ENCODE data around the gene CACNA2D2. TPM values are rescaled to one million over a fixed set of nuclear protein-coding genes. Genes with fewer than 3 reads are reported as not detected.

CACNA2D2 gene
- total RNA-seq, 1 donor from 2014 or later, result 1.0 TPM

DNA sequence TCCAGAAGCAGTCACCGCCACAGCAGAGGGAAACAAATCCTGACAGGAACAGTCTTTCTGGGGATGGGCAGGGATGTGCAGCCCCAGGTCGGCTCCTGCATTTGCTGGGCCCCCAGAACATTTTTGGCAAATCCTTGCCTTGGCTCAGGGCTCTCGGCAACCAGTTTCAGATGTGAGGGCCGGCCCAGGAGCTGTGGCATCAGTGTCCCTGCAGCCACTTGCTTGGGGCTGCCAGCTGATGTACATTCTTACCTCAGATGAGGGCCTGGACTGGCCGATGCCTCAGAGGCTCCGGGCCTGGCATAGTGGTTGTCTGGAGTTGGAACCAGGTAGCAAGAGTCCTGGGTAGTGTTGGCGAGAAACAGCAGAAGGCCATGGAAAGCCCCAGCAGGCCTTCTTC is 148.6 kb downstream of the CACNA2D2 start:
- peaks cover 44 to 51% (median 47%) of the 10 kb centered on the region in 3 donors for H3K36me3 ChIP-seq (ENCODE audit: control insufficient read depth in 3 of 3, insufficient read depth in 3 of 3, low read length in 3 of 3)
- no peak overlapping the region for H3K4me3 ChIP-seq (ENCODE audit: low read length in 3 of 3)
- no peaks in the 10 kb centered on the region for H3K27me3 ChIP-seq (ENCODE audit: control insufficient read depth in 3 of 3, insufficient read depth in 3 of 3, low read length in 3 of 3)
- peaks cover 62 to 78% (median 65%) of the 10 kb centered on the region in 3 donors for H3K4me1 ChIP-seq (ENCODE audit: control insufficient read depth in 3 of 3, insufficient read depth in 3 of 3, low read length in 3 of 3)
- H3K9ac ChIP-seq (ENCODE audit: low read depth in 1 of 3, low read length in 3 of 3), result peak overlapping the region in 1 of 3 donors; percentile 99
- no peaks in the 10 kb centered on the region for H3K9me3 ChIP-seq (ENCODE audit: control insufficient read depth in 3 of 3, low read length in 3 of 3)
- H3K27ac ChIP-seq (ENCODE audit: low read depth, low read length), result no peak overlapping the region

- H3K4me3 ChIP-seq (ENCODE audit: low read length in 3 of 3), result no peak overlapping the region
- no peaks in the 10 kb centered on the region for H3K9me3 ChIP-seq (ENCODE audit: control insufficient read depth in 3 of 3, low read length in 3 of 3)
- H3K36me3 ChIP-seq (ENCODE audit: control insufficient read depth in 3 of 3, insufficient read depth in 3 of 3, low read length in 3 of 3), result peaks cover 46 to 52% (median 48%) of the 10 kb centered on the region in 3 donors
- no peak overlapping the region for H3K27ac ChIP-seq (ENCODE audit: low read depth, low read length)
- H3K9ac ChIP-seq (ENCODE audit: low read depth in 1 of 3, low read length in 3 of 3), result no peak overlapping the region
- peaks cover 65 to 79% (median 68%) of the 10 kb centered on the region in 3 donors for H3K4me1 ChIP-seq (ENCODE audit: control insufficient read depth in 3 of 3, insufficient read depth in 3 of 3, low read length in 3 of 3)
- H3K27me3 ChIP-seq (ENCODE audit: control insufficient read depth in 3 of 3, insufficient read depth in 3 of 3, low read length in 3 of 3), result no peaks in the 10 kb centered on the region
Measured at GRCh38 chr3:50354186-50354764, 149.2 kb downstream of the CACNA2D2 start.

- Histone ChIP-seq H3K4me1 (ENCODE audit: control insufficient read depth in 3 of 3, insufficient read depth in 3 of 3, low read length in 3 of 3) (peaks cover 66 to 81% (median 67%) of the 10 kb centered on the region in 3 donors), H3K9me3 (ENCODE audit: control insufficient read depth in 3 of 3, low read length in 3 of 3) (no peaks in the 10 kb centered on the region), H3K27me3 (ENCODE audit: control insufficient read depth in 3 of 3, insufficient read depth in 3 of 3, low read length in 3 of 3) (no peaks in the 10 kb centered on the region), H3K27ac (ENCODE audit: low read depth, low read length) (no peak overlapping the region), H3K9ac (ENCODE audit: low read depth in 1 of 3, low read length in 3 of 3) (peak overlapping the region in 1 of 3 donors; percentile 60), H3K4me3 (ENCODE audit: low read length in 3 of 3) (no peak overlapping the region), H3K36me3 (ENCODE audit: control insufficient read depth in 3 of 3, insufficient read depth in 3 of 3, low read length in 3 of 3) (peaks cover 53 to 60% (median 56%) of the 10 kb centered on the region in 3 donors)
Measured at GRCh38 chr3:50353245-50354004, 150.0 kb downstream of the CACNA2D2 start.

DNA sequence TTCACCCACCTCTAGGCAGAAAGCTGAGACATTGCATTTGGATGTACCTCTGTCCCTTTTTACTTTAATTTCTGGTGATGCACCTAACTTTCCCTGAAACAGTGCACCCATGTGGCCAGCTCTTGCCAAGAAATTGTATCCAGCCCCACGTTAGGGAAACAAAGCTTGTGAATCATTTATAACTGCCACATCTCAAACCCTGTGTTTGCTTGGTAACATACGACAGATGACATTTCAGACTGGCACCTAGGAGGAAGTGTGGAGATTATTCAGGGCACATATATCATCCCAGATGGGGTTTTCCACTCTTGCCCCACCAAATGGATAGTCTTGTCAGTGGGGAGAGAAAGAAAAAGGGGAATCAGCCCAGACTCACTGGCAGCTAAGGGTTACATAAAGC is 150.7 kb downstream of the CACNA2D2 start:
- Histone ChIP-seq H3K4me1 (ENCODE audit: control insufficient read depth in 3 of 3, insufficient read depth in 3 of 3, low read length in 3 of 3) (peaks cover 64 to 81% (median 66%) of the 10 kb centered on the region in 3 donors), H3K4me3 (ENCODE audit: low read length in 3 of 3) (no peak overlapping the region), H3K27ac (ENCODE audit: low read depth, low read length) (no peak overlapping the region), H3K9me3 (ENCODE audit: control insufficient read depth in 3 of 3, low read length in 3 of 3) (no peaks in the 10 kb centered on the region), H3K27me3 (ENCODE audit: control insufficient read depth in 3 of 3, insufficient read depth in 3 of 3, low read length in 3 of 3) (no peaks in the 10 kb centered on the region), H3K36me3 (ENCODE audit: control insufficient read depth in 3 of 3, insufficient read depth in 3 of 3, low read length in 3 of 3) (peaks cover 55 to 63% (median 61%) of the 10 kb centered on the region in 3 donors), H3K9ac (ENCODE audit: low read depth in 1 of 3, low read length in 3 of 3) (peak overlapping the region in 1 of 3 donors; percentile 60)

DNA sequence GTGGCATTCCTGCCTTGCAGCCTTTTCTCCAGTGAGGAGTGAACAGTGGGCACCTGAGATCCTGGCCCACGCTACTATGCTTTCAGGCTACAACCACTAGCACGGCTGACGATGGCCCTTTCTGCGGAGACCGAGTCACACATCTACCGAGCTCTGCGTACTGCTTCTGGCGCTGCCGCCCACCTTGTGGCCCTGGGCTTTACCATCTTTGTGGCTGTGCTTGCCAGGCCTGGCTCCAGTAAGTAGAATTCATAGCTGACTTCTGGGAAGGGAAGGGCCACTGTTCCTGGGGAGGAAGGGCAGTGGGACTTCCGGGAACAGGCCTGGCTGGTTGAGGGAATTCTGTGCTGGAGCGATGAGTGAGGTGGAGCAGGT is 152.1 kb downstream of the CACNA2D2 start:
- Histone ChIP-seq H3K4me1 (ENCODE audit: control insufficient read depth in 3 of 3, insufficient read depth in 3 of 3, low read length in 3 of 3) (peaks cover 55 to 71% (median 55%) of the 10 kb centered on the region in 3 donors), H3K36me3 (ENCODE audit: control insufficient read depth in 3 of 3, insufficient read depth in 3 of 3, low read length in 3 of 3) (peaks cover 49 to 56% (median 55%) of the 10 kb centered on the region in 3 donors), H3K27ac (ENCODE audit: low read depth, low read length) (peak overlapping the region; percentile 85), H3K9ac (ENCODE audit: low read depth in 1 of 3, low read length in 3 of 3) (peak overlapping the region; percentile 84 to 97 (median 93)), H3K9me3 (ENCODE audit: control insufficient read depth in 3 of 3, low read length in 3 of 3) (no peaks in the 10 kb centered on the region), H3K4me3 (ENCODE audit: low read length in 3 of 3) (peak overlapping the region; percentile 90 to 100 (median 93)), H3K27me3 (ENCODE audit: control insufficient read depth in 3 of 3, insufficient read depth in 3 of 3, low read length in 3 of 3) (no peaks in the 10 kb centered on the region)

DNA sequence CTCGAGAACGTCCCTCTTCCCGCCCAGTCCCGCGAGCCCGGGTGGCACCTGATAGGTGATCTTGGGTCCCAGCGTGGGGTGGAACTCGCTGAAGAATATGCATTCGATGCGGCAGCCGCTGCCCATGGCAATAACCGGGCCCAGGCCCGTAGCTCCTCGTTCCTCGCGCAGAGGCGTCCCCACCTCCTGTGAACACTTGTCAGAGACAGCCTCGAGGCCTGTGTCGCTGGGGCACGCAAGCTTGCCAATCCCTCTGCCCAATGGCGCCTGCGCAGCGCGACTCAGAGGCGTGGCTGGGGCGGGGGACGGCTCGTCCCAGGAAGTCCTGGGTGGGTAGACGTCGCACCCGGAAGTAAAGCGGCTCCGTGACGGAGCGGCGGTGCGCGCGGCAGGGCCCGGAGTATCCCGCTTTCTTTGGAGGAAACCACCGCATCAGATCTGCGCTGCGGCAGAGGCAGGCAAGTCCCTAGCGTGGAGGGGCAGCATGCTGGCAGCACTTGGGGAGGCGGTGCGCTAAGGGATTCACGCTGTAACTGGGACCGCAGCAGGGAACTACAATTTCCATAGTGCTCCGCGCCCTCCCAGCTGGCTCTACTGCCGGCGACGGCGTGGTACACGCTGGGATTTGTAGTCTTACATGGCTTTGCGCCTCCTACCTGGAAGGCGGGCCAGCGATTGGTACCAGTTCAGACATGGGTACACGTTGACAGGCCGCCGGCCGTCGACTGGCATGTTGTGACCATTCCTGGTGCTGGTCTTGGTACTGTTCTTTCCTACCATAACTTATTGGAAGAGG is 152.7 kb downstream of the CACNA2D2 start, which contains the start of the genes CYB561D2 and NPRL2:
TSS of gene CYB561D2 (plus strand) at position 336 of the 796 bp plus-strand sequence. CDS start 572 bp downstream, outside the sequence.
TSS of gene NPRL2 (minus strand) at position 249 of the 796 bp plus-strand sequence. CDS start at position 126, 123 bp downstream.
- H3K36me3 ChIP-seq (ENCODE audit: control insufficient read depth in 3 of 3, insufficient read depth in 3 of 3, low read length in 3 of 3), result peaks cover 46 to 50% (median 50%) of the 10 kb centered on the region in 3 donors
- H3K27ac ChIP-seq (ENCODE audit: low read depth, low read length), result peak within 1 kb of the TSS; percentile 85
- no peaks in the 10 kb centered on the region for H3K9me3 ChIP-seq (ENCODE audit: control insufficient read depth in 3 of 3, low read length in 3 of 3)
- H3K27me3 ChIP-seq (ENCODE audit: control insufficient read depth in 3 of 3, insufficient read depth in 3 of 3, low read length in 3 of 3), result peaks cover 0 to 2% (median 0%) of the 10 kb centered on the region in 3 donors
- H3K9ac ChIP-seq (ENCODE audit: low read depth in 1 of 3, low read length in 3 of 3), result peak within 1 kb of the TSS; percentile 84 to 97 (median 93)
- H3K4me3 ChIP-seq (ENCODE audit: low read length in 3 of 3), result peak within 1 kb of the TSS; percentile 90 to 100 (median 93)
- H3K4me1 ChIP-seq (ENCODE audit: control insufficient read depth in 3 of 3, insufficient read depth in 3 of 3, low read length in 3 of 3), result peaks cover 50 to 68% (median 51%) of the 10 kb centered on the region in 3 donors

DNA sequence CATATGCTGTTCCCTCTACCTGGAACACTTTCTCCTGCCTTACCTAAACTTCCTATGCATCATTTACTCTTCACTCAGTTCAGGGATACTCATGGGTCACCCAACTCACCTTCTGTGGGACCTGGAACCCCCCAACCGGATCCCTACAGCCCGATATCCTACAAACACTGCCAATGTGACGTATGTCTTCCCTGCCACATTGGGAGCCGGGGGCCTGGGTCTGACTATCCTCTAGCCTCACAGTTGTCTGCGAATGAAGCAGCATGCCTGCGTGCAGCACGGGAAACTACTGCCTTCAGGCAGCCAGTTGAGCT is 153.3 kb downstream of the CACNA2D2 start:
- Histone ChIP-seq H3K27ac (ENCODE audit: low read depth, low read length) (peak overlapping the region; percentile 85), H3K9me3 (ENCODE audit: control insufficient read depth in 3 of 3, low read length in 3 of 3) (no peaks in the 10 kb centered on the region), H3K27me3 (ENCODE audit: control insufficient read depth in 3 of 3, insufficient read depth in 3 of 3, low read length in 3 of 3) (peaks cover 0 to 8% (median 0%) of the 10 kb centered on the region in 3 donors), H3K4me1 (ENCODE audit: control insufficient read depth in 3 of 3, insufficient read depth in 3 of 3, low read length in 3 of 3) (peaks cover 48 to 68% (median 51%) of the 10 kb centered on the region in 3 donors), H3K4me3 (ENCODE audit: low read length in 3 of 3) (peak overlapping the region; percentile 90 to 100 (median 93)), H3K9ac (ENCODE audit: low read depth in 1 of 3, low read length in 3 of 3) (peak overlapping the region; percentile 84 to 97 (median 93)), H3K36me3 (ENCODE audit: control insufficient read depth in 3 of 3, insufficient read depth in 3 of 3, low read length in 3 of 3) (peaks cover 41 to 45% (median 44%) of the 10 kb centered on the region in 3 donors)

DNA sequence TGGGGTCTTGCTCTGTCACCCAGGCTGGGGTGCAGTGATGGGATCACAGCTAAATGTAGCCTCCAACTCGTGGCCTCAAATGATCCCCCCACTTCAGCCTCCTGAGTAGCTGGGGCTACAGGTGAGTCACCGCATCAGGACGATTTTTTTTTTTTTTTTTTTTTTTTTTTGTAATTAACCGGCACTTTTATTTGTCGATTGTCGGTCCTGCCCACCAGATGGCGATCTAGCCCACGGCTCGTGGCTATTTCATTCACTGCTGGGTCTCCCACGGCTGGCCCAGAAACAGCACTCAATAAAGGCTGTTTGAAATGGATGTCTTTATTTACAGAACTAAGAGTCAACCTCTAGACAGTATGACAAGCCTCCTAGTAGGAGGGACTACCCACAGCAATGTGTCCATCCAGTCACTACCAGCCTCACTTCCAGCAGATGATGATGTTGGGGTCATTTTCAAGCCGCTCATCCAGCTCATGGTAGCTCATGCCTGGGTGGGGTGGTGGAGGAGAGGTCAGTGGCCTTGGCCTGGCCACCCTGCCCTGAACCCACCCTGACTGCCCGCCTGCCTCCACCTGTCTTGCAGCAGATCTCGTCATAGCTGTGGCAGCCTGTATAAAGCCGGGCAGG is 156.1 kb downstream of the CACNA2D2 start:
- no peaks in the 10 kb centered on the region for H3K9me3 ChIP-seq (ENCODE audit: control insufficient read depth in 3 of 3, low read length in 3 of 3)
- H3K27ac ChIP-seq (ENCODE audit: low read depth, low read length), result no peak overlapping the region
- H3K4me1 ChIP-seq (ENCODE audit: control insufficient read depth in 3 of 3, insufficient read depth in 3 of 3, low read length in 3 of 3), result peaks cover 42 to 55% (median 48%) of the 10 kb centered on the region in 3 donors
- H3K27me3 ChIP-seq (ENCODE audit: control insufficient read depth in 3 of 3, insufficient read depth in 3 of 3, low read length in 3 of 3), result peaks cover 0 to 15% (median 0%) of the 10 kb centered on the region in 3 donors
- H3K36me3 ChIP-seq (ENCODE audit: control insufficient read depth in 3 of 3, insufficient read depth in 3 of 3, low read length in 3 of 3), result peaks cover 20 to 21% (median 20%) of the 10 kb centered on the region in 3 donors
- no peak overlapping the region for H3K4me3 ChIP-seq (ENCODE audit: low read length in 3 of 3)
- H3K9ac ChIP-seq (ENCODE audit: low read depth in 1 of 3, low read length in 3 of 3), result peak overlapping the region in 1 of 3 donors; percentile 14

- Histone ChIP-seq H3K4me3 (ENCODE audit: low read length in 3 of 3) (peak within 1 kb of the TSS; percentile 29 to 54 (median 52)), H3K27ac (ENCODE audit: low read depth, low read length) (no peak within 1 kb of the TSS), H3K36me3 (ENCODE audit: control insufficient read depth in 3 of 3, insufficient read depth in 3 of 3, low read length in 3 of 3) (peaks cover 20 to 21% (median 20%) of the 10 kb centered on the region in 3 donors), H3K27me3 (ENCODE audit: control insufficient read depth in 3 of 3, insufficient read depth in 3 of 3, low read length in 3 of 3) (peaks cover 0 to 20% (median 0%) of the 10 kb centered on the region in 3 donors), H3K4me1 (ENCODE audit: control insufficient read depth in 3 of 3, insufficient read depth in 3 of 3, low read length in 3 of 3) (peaks cover 43 to 53% (median 44%) of the 10 kb centered on the region in 3 donors), H3K9ac (ENCODE audit: low read depth in 1 of 3, low read length in 3 of 3) (peak within 1 kb of the TSS; percentile 33 to 54 (median 50)), H3K9me3 (ENCODE audit: control insufficient read depth in 3 of 3, low read length in 3 of 3) (no peaks in the 10 kb centered on the region)
Measured at GRCh38 chr3:50345586-50346234, 157.7 kb downstream of the CACNA2D2 start, which contains the start of gene ZMYND10. ZMYND10 (minus strand) TSS chr3:50345732; CDS start chr3:50345579, 153 bp downstream.

Data from skeletal muscle tissue (tissue), 4 donors.